ENCODE results near the gene FAF2.

Gene FAF2

DNA sequence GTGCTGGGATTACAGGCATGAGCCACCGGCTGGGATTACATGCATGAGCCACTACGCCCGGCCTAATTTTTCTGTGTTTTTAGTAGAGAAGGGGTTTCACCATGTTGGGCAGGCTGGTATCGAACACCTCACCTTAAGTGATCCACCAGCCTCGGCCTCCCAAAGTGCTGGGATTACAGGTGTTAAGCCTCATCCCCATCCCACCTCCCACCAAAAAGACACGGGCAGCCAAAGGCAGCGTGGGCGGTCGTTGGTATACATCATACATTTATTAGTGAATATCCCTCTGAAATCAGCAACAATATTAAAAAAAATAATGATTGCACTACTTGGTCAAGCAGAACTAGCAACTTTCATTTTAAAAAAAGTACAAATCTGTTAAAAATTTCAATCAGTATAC is 78.3 kb downstream of the FAF2 start:
- DNase-seq: no peak
- in situ Hi-C loops (cut with MboI; ENCODE audit: low pct_unique_long_range_greater_than_20kb, low sequenced_read_pairs): no loop called here

DNA sequence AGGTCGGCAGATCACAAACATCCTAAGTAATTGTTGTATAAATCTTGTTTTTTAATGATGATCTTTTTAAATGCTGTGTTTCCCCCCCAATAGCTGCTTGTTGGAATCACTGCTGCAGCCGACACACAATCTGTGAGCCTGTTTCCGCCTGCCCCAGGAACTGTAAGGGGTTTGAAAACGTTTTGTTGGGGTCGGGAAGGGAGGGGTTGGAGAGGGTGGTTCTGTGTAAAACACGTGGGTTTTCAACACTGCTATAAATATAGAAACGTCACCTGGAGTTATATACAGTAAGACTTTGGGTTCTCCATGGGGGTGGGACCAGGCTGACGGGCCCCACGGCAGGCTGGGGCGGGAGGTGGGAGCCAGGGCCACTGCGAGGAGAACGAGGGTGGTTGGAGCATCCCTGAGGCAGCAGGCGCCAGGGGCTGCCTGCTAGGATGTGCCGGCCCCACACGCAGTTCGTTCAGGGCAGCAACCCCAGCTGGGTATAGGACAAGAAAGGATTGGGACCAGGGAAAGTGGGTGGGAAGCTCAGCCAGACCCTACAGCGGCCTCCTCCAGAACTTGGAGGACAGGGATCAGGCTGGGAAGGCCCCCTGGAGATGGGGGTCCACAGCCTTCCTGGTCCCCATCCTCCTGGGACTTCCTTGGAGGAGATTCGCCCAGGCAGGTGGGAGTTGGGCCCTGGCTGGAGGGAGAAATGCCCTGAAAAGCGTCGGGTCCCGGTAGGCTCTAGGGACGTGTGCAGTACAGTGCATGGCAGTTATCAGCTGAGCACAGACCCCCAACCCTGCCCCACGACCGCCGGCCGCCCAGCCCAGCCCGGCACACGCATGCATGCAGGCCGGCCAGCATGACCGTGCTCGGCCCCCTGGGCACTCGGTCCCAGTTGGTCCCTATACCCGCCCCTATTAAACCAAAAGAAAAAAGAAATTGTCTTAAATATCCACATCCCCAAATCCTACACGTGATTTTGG is 79.3 kb downstream of the FAF2 start:
- DNase-seq: no peak
- in situ Hi-C loops (cut with MboI; ENCODE audit: low pct_unique_long_range_greater_than_20kb, low sequenced_read_pairs): no loop called here

DNA sequence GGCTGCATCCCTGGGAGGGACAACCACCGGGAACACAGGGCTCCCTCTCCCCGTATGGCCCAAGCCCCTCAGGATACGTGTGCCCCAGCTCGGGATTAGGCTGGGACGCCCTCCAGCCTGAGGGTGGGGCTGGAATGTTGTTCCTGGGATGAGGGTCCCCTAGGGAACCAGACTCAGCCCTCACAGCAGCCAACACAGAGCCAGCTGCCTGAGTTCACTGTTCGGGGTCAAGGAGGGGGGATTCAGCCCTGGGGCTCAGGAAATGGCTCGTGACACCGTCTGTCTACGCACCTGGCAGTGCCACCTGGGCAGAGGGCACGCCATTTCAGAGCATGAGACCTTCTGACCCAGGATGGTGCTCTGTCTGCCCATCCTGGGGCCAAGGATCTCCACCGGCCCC is 80.1 kb downstream of the FAF2 start:
- DNase-seq: no peak
- in situ Hi-C loops (cut with MboI; ENCODE audit: low pct_unique_long_range_greater_than_20kb, low sequenced_read_pairs): no loop called here

DNA sequence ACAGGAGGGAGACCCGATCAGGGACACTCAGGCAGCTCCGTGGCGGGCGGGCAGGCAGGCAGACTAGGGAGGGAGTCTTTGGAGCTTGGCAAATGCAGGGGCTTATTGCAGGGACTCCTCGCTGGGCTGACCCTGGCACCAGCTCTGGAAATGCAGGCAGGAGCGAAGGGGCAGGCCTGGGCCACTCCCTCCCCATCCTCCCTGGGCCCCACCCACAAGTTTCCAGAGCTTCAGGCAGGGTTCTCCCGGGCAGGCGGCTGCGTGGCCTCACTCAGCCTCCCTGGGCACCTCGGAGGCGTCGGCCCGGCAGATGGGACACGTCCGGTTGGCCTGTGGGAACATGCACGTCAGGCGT is 80.6 kb downstream of the FAF2 start:
- in situ Hi-C loops (cut with MboI; ENCODE audit: low pct_unique_long_range_greater_than_20kb, low sequenced_read_pairs): no loop called here
- DNase-seq: no peak

DNA sequence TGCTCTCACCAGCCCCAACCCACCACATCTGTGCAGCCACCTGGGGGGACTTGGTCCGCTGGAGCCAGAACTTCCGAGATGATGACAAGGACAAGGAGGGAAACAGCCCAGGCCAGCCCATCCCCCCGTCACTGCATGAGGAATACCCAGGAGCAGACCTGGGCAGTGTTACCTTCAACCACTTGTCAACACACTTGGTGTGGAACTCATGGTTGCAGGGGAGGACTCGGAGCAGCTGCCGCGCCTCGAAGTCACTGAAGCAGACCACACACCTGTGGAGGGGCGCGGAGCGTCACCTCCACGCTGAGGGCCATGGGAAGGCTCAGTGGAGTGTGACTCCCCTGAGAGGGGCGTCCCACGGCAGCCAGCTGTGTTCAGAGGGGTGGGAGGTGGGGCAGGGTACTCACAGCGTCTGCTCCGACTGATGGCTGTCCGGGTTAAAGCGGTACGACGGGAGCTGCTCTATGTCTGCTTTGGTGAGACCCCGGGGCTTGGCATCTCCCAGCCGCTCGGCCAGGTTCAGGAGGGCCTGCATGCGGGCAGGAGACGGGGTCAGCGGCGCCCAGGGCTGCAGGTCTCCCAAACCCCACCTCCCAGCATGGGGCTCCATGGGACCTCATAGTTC is 81.0 kb downstream of the FAF2 start:
- no peak for DNase-seq
- in situ Hi-C loops (cut with MboI; ENCODE audit: low pct_unique_long_range_greater_than_20kb, low sequenced_read_pairs): no loop called here

DNA sequence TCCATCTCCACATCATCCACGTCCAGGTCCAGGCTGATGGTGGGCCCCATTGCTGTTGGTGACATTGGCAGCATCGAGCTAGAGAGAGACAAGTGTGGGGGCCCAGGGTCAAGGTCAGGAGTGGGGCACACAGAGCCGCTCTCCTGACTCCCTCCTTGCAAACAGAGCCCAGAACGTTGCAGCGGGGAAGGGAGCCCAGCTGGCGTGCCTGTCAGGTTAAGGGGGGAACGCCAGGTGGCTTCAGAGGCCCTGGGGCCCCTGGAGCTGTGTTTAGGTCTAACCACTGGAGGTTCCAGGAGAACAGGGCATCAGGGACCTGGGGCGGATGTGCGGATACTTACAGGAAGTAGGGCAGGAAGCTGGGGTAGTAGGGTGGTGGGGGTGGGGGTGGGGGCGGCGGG is 81.6 kb downstream of the FAF2 start:
- in situ Hi-C loops (cut with MboI; ENCODE audit: low pct_unique_long_range_greater_than_20kb, low sequenced_read_pairs): no loop called here
- DNase-seq: peak; percentile 56

DNA sequence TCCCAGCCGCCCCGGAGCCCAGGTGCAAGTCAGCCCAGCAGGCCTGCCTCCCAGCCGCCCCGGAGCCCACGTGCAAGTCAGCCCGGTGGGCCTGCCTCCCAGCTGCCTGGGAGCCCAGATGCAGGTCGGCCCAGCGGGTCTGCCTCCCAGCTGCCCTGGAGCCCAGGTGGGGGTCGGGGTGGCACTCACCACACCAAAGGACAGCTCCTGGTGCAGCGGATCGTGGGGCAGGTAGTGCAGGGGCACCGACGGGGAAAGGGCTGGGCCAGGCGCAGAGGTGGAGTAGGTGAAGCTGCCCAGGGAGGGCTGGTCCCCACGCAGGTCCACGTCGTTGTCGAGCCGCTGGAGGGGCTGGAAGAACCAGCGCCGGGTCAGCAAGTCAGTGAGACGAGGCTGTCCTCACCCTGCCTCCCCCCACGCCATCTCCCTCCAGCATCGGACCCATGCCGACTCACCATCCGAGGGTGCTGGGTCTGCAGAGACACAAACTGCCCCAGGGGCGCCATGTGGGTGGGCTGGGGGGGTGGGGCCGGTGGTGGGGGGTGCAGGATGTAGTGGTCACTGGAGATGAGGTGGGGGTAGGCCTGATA is 82.3 kb downstream of the FAF2 start:
- in situ Hi-C loops (cut with MboI; ENCODE audit: low pct_unique_long_range_greater_than_20kb, low sequenced_read_pairs): no loop called here
- no peak for DNase-seq

DNA sequence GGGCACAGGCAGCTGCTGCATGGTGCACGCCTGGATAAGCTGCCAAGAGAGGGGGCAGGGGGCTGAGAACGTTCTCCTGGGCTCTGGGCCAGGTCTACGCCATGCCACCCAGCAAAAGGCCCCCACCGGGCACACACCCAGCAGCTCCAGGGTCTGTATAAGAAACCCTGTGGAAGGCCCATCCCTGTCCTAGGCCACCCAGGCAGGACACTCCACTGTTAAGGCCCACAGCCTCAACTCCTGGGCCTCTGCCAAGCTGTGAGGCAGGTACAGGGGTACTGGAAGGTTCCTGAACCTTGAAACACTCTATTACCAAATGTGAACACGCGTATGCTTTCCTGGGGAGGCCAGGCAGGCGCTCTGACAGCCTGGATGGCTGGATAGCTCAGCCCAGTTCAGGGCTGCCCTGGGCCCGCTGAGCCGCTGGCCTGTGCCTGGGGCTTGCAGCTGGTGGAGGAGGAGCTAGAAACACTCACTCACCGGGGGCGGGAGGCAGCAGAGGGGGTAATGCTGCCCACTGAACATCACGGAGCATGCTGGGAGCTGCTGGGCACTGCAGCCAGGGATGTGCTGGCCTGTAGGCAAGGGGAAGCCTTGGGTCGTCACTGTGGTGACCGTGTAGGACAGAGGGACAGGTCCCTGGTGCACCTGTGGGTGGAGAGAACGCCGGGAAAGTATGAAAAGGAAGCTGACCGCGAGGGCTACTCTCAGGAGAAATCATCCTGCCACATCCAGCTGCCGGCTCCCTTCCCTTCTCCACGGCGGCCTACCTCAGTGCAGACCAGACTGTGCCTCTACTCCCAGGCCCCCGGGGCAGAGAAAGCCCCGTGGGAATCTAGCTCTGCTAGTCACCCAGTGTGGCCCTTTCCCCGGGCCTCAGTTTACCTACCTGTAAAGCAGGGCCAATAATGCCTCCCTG is 83.1 kb downstream of the FAF2 start:
- peak; percentile 51 for DNase-seq

DNA sequence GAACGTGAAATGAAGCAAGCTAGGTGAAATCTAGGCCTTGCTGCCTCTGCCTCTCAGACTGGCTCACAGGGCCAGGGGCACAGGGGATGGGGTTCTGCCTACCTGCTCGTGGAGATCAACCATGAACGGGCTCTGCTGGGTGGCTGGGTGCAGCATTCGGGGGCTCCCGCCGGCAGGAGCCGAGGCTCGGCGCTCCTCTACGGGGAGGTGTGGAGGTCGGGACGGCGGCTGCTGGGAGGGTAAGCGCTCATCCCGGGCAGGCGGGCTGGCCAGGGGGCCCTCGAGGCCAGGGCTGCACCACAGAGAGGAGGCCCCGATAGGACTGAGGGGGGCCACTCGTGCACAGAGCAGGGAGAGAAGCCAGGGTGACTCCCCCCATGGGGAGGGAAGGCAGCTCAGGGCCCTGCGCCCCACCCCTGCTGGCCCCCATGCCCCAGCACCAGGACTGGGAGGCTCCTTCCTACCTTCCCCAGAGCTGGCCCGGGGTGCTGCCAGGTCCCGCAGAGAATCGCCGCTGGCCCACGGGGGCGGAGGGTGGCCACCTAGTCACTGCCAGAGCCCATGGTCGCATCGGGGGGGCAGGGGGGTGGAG is 83.8 kb downstream of the FAF2 start:
- in situ Hi-C loops (cut with MboI; ENCODE audit: low pct_unique_long_range_greater_than_20kb, low sequenced_read_pairs): no loop called here
- DNase-seq: no peak

More for the DNA sequence above, 83.1 kb downstream of the FAF2 start:
- in situ Hi-C loops (cut with MboI; ENCODE audit: low pct_unique_long_range_greater_than_20kb, low sequenced_read_pairs): no loop called here

DNA sequence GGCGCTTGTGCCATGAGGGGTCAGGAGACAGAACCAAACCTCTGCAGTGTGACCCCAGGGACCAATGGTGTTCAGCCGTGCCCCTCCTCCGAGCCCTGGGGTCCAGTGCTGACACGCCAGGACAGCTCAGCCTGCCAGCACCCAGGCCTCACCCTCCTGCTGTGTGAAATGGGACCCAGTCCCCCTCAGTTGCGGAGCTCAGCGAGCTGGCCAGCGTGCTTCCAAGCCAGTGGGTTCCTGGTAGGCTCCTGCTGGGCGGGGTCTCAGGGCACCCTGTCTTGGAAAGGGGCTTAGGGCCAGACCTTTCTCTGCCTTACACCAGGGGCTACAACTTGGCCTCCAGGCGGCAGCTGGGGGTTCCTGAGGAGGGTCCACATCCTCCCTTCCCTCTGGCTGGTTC is 84.6 kb downstream of the FAF2 start:
- DNase-seq: no peak
- in situ Hi-C loops (cut with MboI; ENCODE audit: low pct_unique_long_range_greater_than_20kb, low sequenced_read_pairs): no loop called here

DNA sequence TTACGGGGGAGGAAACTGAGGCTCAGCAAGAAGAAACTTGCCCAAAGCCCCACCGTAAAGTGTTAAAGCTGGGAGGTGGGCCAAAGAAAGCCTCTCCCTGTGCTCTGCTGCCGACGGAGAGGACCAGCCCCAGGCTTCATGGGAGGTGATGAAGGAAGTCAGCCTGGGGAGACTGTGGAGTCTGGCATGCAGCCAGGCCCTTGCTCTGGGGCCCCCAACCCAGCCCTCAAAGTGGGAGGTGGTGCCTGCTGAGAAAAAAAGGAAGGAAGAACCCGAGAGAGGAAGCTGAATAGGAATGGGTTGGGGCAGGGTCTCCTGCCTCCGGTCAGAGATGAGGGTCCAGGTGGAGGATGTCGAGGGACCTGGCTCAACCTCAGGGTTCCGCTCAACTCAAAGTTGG is 85.2 kb downstream of the FAF2 start:
- DNase-seq: peak; percentile 98
- in situ Hi-C loops (cut with MboI; ENCODE audit: low pct_unique_long_range_greater_than_20kb, low sequenced_read_pairs): no loop called here

DNA sequence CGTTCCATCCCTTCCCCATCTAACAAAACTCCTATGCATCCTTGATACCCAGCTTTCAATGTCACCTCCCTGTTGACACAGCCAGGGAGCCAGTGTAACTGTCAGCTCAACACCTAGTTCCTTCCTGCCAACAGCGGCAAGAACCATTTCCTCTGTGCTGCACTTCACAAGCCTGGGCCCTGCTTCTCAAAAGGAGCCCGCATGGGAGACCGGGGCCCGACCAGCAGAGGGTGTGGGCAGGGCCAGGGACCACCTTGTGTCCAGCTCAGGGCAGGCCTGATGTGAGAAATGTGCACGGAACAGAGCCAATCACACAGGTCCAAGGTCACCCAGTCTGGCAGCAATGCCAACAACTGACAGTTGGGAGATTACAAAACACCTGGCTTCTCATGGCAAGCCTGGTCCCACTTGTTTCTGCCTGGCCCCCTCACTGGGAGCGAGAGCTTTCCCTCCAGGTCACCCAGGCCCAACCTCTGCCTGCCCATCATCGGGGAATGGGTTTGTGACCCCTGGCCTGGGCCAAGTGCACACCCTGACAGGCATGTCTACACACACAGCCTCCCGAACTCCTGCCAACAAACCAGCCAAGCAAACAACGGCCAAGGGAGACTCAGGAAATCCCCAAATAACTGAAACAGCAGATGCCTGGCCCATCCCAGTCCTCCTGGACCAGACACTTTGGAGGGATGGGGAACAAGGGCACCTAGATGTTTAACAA is 85.9 kb downstream of the FAF2 start:
- in situ Hi-C loops (cut with MboI; ENCODE audit: low pct_unique_long_range_greater_than_20kb, low sequenced_read_pairs): no loop called here
- no peak for DNase-seq

DNA sequence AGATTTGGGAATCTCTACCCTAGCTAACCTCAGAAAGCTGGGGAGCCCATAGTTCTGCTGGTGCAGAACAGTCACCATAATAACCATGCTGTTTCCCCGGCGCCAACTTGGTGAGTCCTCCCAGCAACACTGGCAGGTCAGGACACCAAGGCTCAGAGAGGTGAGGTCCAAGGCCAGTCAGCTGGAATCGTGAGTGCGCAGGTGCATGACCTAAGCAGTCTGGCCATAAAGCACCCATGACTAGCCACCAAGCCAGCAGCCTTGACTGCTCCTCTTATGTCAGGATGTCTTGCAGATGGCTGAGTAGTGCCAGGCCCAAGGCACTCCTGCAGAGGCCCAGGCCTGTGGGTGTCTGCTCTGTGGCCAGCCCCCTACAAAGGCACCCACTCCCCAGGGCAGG is 86.5 kb downstream of the FAF2 start:
- in situ Hi-C loops (cut with MboI; ENCODE audit: low pct_unique_long_range_greater_than_20kb, low sequenced_read_pairs): no loop called here
- no peak for DNase-seq

DNA sequence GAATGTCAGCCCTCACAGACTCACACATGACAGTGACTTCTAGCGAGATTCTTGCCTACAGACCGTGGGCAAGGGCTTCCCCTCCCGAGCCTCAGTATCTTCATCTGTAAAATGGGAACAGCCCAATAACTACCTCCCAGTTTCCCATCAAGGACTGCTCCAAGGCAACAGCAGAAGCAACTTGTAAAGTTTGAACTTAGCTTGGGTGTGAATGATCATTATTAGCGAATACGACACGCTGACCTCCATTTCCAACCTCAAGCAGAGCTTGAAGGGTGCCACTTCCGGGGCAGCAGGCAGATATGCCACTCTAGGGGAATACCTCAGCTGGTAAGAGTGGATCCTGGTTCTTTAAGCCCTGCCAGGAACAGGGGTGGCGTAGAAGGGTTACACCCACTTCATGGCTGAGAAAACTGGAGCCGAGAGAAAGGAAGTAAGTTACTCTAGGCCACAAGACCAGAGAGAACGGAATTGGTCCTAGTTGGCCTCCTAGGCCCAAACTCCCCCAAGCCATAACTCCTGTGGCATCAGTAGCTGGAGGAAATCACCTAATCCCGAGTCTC is 87.0 kb downstream of the FAF2 start:
- peak; percentile 72 for DNase-seq
- in situ Hi-C loops (cut with MboI; ENCODE audit: low pct_unique_long_range_greater_than_20kb, low sequenced_read_pairs): no loop called here

DNA sequence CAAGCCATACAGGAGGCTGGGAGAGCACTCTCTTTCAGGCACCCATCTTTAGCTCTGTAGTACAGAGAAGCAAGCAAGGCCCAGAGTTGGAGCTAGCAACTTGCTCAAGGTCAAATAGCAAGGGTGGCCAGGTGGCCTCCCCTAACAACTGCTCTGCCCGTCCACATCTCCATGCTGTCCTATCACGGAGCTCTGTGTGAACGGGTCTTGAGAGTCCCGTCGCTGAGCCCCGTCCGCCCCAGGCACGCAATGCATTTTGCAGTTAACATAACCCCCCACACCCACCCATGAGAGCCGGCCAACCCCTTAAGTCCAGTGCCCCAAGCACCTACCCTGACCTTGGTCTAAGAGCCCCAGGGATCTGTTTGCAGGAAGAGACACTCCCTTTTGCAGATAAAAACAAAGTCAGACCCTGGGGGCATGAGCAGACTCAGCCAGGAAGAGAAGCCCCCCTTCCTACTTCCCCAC is 87.5 kb downstream of the FAF2 start:
- in situ Hi-C loops (cut with MboI; ENCODE audit: low pct_unique_long_range_greater_than_20kb, low sequenced_read_pairs): no loop called here
- no peak for DNase-seq

DNA sequence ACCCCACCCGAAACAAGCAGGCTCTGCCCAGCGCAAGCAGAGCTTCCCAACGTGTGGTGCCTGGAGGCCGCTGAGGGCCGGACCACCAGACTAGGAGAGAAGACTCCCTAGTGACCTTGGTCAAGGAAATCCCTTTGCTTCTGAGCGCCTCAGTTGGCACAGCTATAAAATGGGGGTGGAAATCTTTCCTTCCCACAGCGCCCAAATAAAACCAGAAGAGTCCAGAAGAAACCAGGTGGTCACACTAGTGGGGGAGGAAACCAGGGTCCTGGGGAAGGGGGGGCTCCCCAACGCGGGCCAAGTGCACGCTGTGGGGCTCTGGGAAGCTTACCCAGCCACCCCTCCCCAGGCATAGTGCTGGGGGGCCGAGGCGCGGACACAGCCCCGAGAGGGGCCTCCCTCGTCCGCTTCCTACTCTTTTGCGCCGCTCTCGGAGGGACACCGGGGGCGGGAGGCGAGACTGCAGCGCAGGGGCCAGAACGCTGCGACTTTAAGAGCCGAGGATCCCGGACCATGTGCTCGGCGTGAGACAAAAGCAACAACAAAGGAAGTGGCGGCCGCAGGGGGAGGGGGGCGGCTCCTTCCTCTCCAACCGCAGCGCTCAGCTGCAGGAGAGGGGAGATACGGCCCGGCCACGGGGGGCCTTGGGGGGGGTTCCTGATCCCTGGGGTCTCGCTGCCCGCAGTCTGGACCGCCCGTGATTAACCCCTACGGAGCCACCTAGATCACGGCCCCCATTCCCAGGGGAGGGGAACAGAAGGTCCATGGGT is 88.1 kb downstream of the FAF2 start:
- in situ Hi-C loops (cut with MboI; ENCODE audit: low pct_unique_long_range_greater_than_20kb, low sequenced_read_pairs): no loop called here
- DNase-seq: peak; percentile 94

DNA sequence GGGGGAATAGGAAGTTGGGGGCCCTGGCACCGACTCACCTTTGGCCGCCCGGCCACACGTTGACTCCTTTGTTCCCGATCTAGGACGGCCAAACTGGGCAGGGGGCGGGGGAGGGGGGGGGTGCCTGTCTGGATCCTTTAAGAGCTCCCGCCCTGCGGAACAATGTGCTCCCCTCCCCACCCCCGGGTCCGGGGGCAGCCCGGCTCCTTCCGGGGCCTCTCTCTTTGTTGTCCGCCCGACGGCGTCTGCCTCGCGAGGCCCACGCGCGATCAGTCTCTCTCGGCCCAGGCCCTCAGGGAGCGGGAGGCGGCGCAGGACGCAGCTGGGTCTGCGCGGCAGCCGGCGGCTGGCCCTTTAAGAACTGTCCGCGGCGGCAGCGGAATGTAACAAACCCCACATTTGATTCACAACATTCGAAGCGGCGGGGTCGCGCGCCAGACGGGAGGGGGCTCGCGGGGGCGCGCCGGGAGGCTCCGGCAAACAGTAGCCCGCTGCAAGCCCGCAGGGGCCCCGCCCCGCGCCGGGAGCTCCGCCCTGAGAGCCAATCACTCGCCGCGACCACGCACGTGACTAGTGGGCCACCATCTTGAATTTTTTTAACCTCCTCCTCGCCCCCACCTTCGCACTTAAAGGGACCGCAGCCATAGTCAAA is 88.8 kb downstream of the FAF2 start, which contains the start of gene RNF44:
TSS of gene RNF44 (minus strand) at position 501 of the 652 bp plus-strand sequence. CDS start 4,930 bp downstream, outside the sequence.
- in situ Hi-C loops (cut with MboI; ENCODE audit: low pct_unique_long_range_greater_than_20kb, low sequenced_read_pairs): no loop called here
- DNase-seq: peak; percentile 99
